Peyer's patch (tissue), 4 donors: ENCODE data around the gene TRERF1.
A peak's percentile ranks its signal among the peaks of the same experiment; 100 is the strongest.

Source experiments
- POLR2A ChIP-seq, 2 donors: fragments of 450-650 bp; IDR thresholded peaks; one replicate each; pipeline ENCODE4 v1.5.1; 2017; ENCODE audit warnings: antibody characterized with exemption in 2 of 2, mild to moderate bottlenecking in 2 of 2, moderate library complexity in 2 of 2
- TF ChIP-seq, protein P1 (sequence below), 6 experiments: fragments of 450-650 bp in 4 of 6; fragments of 200-600 bp in 2 of 6; sonication (generic) in 1 of 6; IDR thresholded peaks; one replicate each; pipeline ENCODE4 v1.5.1; 2017 to 2019; ENCODE audit warnings: antibody characterized with exemption in 6 of 6, mild to moderate bottlenecking in 3 of 6, moderate library complexity in 1 of 6

DNA sequence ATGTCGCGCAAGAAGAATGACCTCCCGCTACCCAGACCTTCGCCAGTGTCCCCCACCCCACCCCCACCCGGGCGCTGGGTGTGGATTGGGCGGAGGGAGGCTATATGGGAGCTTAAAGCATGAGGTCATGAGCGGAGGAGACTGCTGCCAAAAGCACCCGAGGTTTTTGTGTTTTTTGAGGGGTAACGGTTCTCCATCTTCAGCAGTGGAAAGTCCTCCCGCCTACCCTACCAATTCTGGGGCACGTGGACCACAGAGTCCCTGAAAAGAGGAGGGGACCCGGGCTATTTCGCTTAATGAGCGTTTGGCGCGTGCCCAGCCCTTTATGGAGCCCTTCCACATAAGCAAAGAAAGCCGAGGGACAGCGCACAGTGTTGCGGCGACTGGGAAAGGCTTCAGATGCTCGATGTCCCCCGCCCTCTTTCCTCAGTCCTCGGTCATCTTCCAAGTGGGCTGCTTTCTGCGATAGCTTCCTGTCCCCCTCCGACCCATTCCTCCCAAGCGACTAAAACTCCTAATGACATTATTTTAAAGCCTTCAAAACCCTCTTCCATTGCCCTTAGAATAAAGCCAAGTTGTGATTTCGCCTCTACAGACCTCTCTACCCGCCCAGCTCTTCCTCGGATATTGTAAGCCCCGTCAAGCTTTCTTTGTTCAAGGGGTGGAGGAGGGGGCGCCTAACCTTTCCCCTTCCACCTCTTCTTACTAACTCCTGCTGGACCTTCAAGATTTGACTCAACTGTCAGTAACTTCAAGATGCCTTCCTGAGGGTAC is 2.1 kb upstream of the TRERF1 start:
- TF ChIP-seq, protein P1, sequence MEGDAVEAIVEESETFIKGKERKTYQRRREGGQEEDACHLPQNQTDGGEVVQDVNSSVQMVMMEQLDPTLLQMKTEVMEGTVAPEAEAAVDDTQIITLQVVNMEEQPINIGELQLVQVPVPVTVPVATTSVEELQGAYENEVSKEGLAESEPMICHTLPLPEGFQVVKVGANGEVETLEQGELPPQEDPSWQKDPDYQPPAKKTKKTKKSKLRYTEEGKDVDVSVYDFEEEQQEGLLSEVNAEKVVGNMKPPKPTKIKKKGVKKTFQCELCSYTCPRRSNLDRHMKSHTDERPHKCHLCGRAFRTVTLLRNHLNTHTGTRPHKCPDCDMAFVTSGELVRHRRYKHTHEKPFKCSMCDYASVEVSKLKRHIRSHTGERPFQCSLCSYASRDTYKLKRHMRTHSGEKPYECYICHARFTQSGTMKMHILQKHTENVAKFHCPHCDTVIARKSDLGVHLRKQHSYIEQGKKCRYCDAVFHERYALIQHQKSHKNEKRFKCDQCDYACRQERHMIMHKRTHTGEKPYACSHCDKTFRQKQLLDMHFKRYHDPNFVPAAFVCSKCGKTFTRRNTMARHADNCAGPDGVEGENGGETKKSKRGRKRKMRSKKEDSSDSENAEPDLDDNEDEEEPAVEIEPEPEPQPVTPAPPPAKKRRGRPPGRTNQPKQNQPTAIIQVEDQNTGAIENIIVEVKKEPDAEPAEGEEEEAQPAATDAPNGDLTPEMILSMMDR (IDR thresholded peaks at IDR 0.05), result no peak
- peak; percentile 18 for TF ChIP-seq POLR2A (IDR thresholded peaks at IDR 0.05)
